Heart right ventricle (tissue), 16 donors: Measurements from ENCODE around the gene DCAF10. TPM values are rescaled to one million over a fixed set of nuclear protein-coding genes. Genes with fewer than 3 reads are reported as not detected.
A peak's percentile ranks its signal among the peaks of the same experiment; 100 is the strongest.
"Not testable (repeated sequence)": the region's sequence is repeated elsewhere in the genome, so short reads cannot be mapped to it uniquely, and the experiment has no call there.

ENCODE experiments used
- ATAC-seq, 8 donors: fragments of 200-7000 bp; cut with Tn5 transposase; one replicate each; pipeline ENCODE4 v1.9.1; 2020; ENCODE audit warnings: mild to moderate bottlenecking in 8 of 8, moderate library complexity in 8 of 8, moderate number of reproducible peaks in 1 of 8
- DNase-seq, 2 donors: peaks; one replicate each; pipeline ENCODE4 v3.0.0-alpha.2; 2020
- H3K27ac ChIP-seq, 10 donors: fragments of 200-600 bp; sonication (generic) in 2 of 10; one replicate each; pipeline versions ENCODE4 v1.5.0 to v1.8.0; 2020 to 2022; ENCODE audit warnings: mild to moderate bottlenecking in 3 of 10
- H3K27me3 ChIP-seq, 7 donors: fragments of 200-600 bp; one replicate each; pipeline ENCODE4 v1.8.0; 2021 to 2022; ENCODE audit warnings: mild to moderate bottlenecking in 2 of 7
- H3K36me3 ChIP-seq, 9 donors: fragments of 200-600 bp; sonication (generic) in 1 of 9; one replicate each; pipeline versions ENCODE4 v1.5.0 to v1.8.0; 2020 to 2022; ENCODE audit warnings: mild to moderate bottlenecking in 2 of 9
- H3K4me1 ChIP-seq, 9 donors: fragments of 200-600 bp; sonication (generic) in 1 of 9; one replicate each; pipeline versions ENCODE4 v1.5.0 to v1.8.0; 2020 to 2022; ENCODE audit warnings: mild to moderate bottlenecking in 4 of 9
- H3K4me3 ChIP-seq, 10 donors: fragments of 200-600 bp; sonication (generic) in 2 of 10; one replicate each; pipeline versions ENCODE4 v1.5.0 to v1.8.0; 2020 to 2022; ENCODE audit warnings: mild to moderate bottlenecking in 7 of 10, moderate library complexity in 2 of 10
- H3K9me3 ChIP-seq, 11 donors: fragments of 200-600 bp in 10 of 11; sonication (generic) in 2 of 11; one replicate each; pipeline versions ENCODE4 v1.5.0 to v1.8.0; 2013 to 2022; ENCODE audit warnings: mild to moderate bottlenecking in 2 of 11, control low read depth in 1 of 11, moderate library complexity in 1 of 11
- WGBS, 2 donors: extraction: QIAGEN DNeasy Blood & Tissue Kit; methylation state at CpG; one replicate each; pipeline ENCODE4 v1.1.7; 2013; ENCODE audit warnings: inconsistent platforms in 1 of 2; 5-methylcytosine and 5-hydroxymethylcytosine counted together
- intact Hi-C, 10 donors: fragments of 100-400 bp; cut with DNase I; formaldehyde crosslinking; loops; one replicate each; pipeline versions ENCODE4 v1.11.1 to v1.14.2; 2022
- long read RNA-seq, 3 donors: library from polyadenylated mRNA; unstranded; transcript quantifications; one replicate each; pipeline ENCODE4 v2.0.0, GENCODE V29; 2020 to 2021
- polyA plus RNA-seq, 2 donors: library from polyadenylated mRNA; stranded (reverse); fragments of 200-250 nt; gene quantifications; one replicate each; pipeline ENCODE4 v1.2.3, GENCODE V29; 2013
- total RNA-seq, 10 donors: library from RNA; stranded (reverse); fragmentation: NEBNext Ultra II Directional in 3 of 10; extraction: Animal tissue kit (Norgen Biotek cat#: 25700) in 3 of 10; gene quantifications; one replicate each; pipeline versions ENCODE4 v1.2.1 to v1.2.4, GENCODE V29; 2021 to 2023
- TF ChIP-seq, protein P1 (sequence below), 9 donors: fragments of 200-600 bp; sonication (generic) in 2 of 9; IDR thresholded peaks; one replicate each; pipeline versions ENCODE4 v1.5.0 to v1.8.0; 2021 to 2022; ENCODE audit warnings: antibody characterized with exemption in 9 of 9, mild to moderate bottlenecking in 5 of 9, moderate library complexity in 1 of 9
- donor health status: Arrhythmogenic right ventricular cardiomyopathy.
- donor health status: ischemic (EF 13 %, LVEDD 7.1; RV severe dilation, severe dysfunction).
- donor health status: healthy with polysubstance abuse.
- donor health status: DM: no; HTN: yes; CAD: no.
- donor health status: DM: no; HTN: no; CAD: no.
- donor health status: ischemic (EF 25% LVEDD 6.9; RV normal size, moderate dysfunction).
- donor health status: ischemic (EF 25% LVEDD 5.7; RV mildly dilated, moderate dysfunction).
- donor health status: healthy.
- donor health status: DM: yes; HTN: yes; CAD: no.
- donor health status: Ischemic cardiomyopathy.
- donor health status: ischemic (EF 35%, LVEDD 5.7; RV mildly dilated, moderate dysfunction).
- donor health status: nonischemic (EF 11% LVEDD 7.7; RV severe dilation, severe dysfunction).
- donor health status: DM: yes; HTN: yes; CAD: no.
- donor health status: PGD.
- donor health status: ischemic (EF 29% LVEDD 5.4; RV normal size, mild dysfunction).
- donor health status: nonischemic (EF 23%, LVEDD 6.1; RV moderate dilation, normal function).

DCAF10 gene, protein sequence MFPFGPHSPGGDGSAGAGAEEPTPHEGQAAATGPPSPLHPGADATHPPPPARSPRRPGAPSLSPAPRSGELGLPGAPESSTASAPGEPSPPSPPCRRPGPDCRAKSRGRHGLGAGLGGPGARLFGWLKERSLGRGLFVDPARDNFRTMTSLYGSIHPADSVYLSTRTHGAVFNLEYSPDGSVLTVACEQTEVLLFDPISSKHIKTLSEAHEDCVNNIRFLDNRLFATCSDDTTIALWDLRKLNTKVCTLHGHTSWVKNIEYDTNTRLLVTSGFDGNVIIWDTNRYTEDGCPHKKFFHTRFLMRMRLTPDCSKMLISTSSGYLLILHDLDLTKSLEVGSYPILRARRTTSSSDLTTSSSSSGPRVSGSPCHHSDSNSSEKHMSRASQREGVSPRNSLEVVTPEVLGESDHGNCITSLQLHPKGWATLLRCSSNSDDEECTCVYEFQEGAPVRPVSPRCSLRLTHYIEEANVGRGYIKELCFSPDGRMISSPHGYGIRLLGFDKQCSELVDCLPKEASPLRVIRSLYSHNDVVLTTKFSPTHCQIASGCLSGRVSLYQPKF
- total RNA-seq: 10 to 100 TPM; 16.1 to 23.4 (median 19.6) TPM
- polyA plus RNA-seq: 1 to 10 TPM; 5.6 to 9.1 TPM
- long read RNA-seq, donor 1, transcript DCAF10-202 (7 exons, 3,862 nt): major isoform, 20 of 57 reads
- long read RNA-seq, donor 1, partial matches to known transcripts: 0 of 57 reads
- long read RNA-seq, donor 1, other reads (novel, unspliced or antisense): 37 of 57 reads
- long read RNA-seq, donor 2, transcript DCAF10-202 (7 exons, 3,862 nt): major isoform, 24 of 68 reads
- long read RNA-seq, donor 2, partial matches to known transcripts: 2 of 68 reads
- long read RNA-seq, donor 2, other reads (novel, unspliced or antisense): 42 of 68 reads
- long read RNA-seq, donor 3, transcript DCAF10-202 (7 exons, 3,862 nt): major isoform, 11 of 34 reads
- long read RNA-seq, donor 3, partial matches to known transcripts: 1 of 34 reads
- long read RNA-seq, donor 3, other reads (novel, unspliced or antisense): 22 of 34 reads

DNA sequence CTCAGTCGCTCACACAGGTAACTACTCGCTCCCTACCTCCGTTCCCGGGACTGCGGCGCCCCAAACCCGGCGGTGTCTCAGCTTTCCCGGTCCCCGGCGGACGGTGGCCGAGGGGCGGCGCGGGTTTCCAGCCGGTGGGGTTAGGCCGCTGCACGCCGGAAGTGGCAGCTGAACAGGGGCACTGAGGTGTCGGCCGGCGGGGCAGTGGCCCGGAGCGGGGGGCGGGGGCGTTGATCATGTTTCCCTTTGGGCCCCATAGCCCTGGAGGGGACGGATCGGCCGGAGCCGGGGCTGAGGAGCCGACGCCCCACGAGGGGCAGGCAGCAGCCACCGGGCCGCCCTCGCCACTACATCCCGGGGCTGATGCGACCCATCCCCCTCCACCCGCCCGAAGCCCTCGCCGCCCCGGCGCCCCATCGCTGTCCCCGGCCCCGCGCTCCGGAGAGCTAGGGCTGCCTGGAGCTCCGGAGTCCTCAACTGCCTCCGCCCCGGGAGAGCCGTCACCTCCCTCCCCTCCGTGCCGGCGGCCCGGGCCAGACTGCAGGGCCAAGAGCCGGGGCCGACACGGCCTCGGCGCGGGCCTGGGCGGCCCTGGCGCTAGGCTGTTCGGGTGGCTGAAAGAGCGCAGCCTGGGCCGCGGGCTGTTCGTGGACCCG is at the start of gene DCAF10:
DCAF10 (plus strand) TSS at position 167 of the 656 bp plus-strand sequence; CDS start at position 237, 70 bp downstream.
- H3K4me1 ChIP-seq: peaks cover 8 to 39% (median 35%) of the 10 kb centered on the region in 9 donors
- TF ChIP-seq, protein P1, sequence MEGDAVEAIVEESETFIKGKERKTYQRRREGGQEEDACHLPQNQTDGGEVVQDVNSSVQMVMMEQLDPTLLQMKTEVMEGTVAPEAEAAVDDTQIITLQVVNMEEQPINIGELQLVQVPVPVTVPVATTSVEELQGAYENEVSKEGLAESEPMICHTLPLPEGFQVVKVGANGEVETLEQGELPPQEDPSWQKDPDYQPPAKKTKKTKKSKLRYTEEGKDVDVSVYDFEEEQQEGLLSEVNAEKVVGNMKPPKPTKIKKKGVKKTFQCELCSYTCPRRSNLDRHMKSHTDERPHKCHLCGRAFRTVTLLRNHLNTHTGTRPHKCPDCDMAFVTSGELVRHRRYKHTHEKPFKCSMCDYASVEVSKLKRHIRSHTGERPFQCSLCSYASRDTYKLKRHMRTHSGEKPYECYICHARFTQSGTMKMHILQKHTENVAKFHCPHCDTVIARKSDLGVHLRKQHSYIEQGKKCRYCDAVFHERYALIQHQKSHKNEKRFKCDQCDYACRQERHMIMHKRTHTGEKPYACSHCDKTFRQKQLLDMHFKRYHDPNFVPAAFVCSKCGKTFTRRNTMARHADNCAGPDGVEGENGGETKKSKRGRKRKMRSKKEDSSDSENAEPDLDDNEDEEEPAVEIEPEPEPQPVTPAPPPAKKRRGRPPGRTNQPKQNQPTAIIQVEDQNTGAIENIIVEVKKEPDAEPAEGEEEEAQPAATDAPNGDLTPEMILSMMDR (IDR thresholded peaks at IDR 0.05): no peak

DNA sequence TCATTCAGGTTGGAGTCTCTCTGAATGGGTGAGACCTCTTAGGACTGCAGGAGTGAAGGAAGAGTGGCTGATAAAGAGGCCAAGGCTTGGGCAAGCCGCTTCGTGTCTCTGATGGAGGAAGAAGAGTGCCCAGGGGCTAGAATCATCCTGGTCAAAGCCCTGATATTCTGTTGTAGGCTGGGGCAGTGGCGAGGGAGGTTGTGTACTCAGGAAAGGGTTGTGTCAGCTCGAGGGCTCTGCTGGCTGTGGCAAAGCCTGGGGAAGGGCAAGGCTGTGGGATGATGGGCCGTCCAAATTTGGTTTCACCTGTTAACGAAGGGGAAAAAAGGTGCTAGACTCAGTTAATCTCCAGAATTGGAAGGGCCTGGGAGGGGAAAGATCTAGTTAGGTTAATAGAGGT is 49.4 kb upstream of the DCAF10 start:
- H3K27me3 ChIP-seq: no peaks in the 10 kb centered on the region
- DNase-seq (no peak), ATAC-seq (no peak)
- H3K9me3 ChIP-seq: no peaks in the 10 kb centered on the region
- 69 to 73% methylated on average over 6 of the region's 6 CpGs for WGBS, 2 donors
- intact Hi-C loops: loop anchor here in 5 of 10 donors (5.0 to 10.0 kb wide), 5 partner anchors 51 to 644 kb away; partner anchors contain the start of genes DCAF10 (in 3 of the 5), ALDH1B1 (in 1 of the 5) and SLC25A51 (in 1 of the 5)
- H3K4me3 ChIP-seq: no peak overlapping the region
- no peaks in the 10 kb centered on the region for H3K36me3 ChIP-seq
- peaks cover 0 to 14% (median 9%) of the 10 kb centered on the region in 9 donors for H3K4me1 ChIP-seq
- no peak overlapping the region for H3K27ac ChIP-seq
- TF ChIP-seq, protein P1 (IDR thresholded peaks at IDR 0.05): no peak

More for the DNA sequence above, at the start of gene DCAF10:
- WGBS, 2 donors: 0 to 1% methylated on average over 64 to 72 of the region's 72 CpGs
- Histone ChIP-seq H3K36me3 (no peaks in the 10 kb centered on the region), H3K9me3 (no peaks in the 10 kb centered on the region), H3K27me3 (no peaks in the 10 kb centered on the region), H3K27ac (peak within 1 kb of the TSS; percentile 18 to 94 (median 88)), H3K4me3 (peak within 1 kb of the TSS; percentile 78 to 99 (median 96))
- ATAC-seq (peak; percentile 95 to 97 (median 97)), DNase-seq (peak; percentile 87 to 88)
- intact Hi-C loops: loop anchor here in 4 of 10 donors (1.0 to 10.0 kb wide), 4 partner anchors 15 to 48 kb away; partner anchors contain the start of genes EXOSC3 (in 3 of the 4) and TRMT10B (in 3 of the 4)

DNA sequence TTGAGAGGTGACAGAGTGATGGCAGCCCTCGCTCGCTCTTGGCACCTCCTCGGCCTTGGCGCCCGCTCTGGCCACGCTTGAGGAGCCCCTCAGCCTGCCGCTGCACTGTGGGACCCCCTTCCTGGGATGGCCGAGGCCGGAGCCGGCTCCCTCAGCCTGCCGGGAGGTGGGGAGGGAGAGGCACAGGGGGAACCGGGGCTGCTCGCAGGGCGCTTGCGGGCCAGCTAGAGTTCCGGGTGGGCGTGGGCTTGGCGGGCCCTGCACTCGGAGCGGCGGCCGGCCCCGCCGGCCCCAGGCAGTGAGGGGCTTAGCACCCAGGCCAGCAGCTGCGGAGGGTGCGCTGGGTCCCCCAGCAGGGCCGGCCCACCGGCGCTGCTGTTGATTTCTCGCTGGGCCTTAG is 48.9 kb upstream of the DCAF10 start:
- H3K27ac ChIP-seq, H3K9me3 ChIP-seq, ATAC-seq, H3K4me3 ChIP-seq, H3K36me3 ChIP-seq, DNase-seq, H3K27me3 ChIP-seq: not testable (repeated sequence)
- 89 to 93% methylated on average over 18 to 29 of the region's 30 CpGs for WGBS, 2 donors
- intact Hi-C loops: loop anchor here in 5 of 10 donors (5.0 to 10.0 kb wide), 5 partner anchors 51 to 643 kb away; partner anchors contain the start of genes DCAF10 (in 3 of the 5), ALDH1B1 (in 1 of the 5) and SLC25A51 (in 1 of the 5)
- H3K4me1 ChIP-seq: peaks cover 0 to 14% (median 9%) of the 10 kb centered on the region in 9 donors

DNA sequence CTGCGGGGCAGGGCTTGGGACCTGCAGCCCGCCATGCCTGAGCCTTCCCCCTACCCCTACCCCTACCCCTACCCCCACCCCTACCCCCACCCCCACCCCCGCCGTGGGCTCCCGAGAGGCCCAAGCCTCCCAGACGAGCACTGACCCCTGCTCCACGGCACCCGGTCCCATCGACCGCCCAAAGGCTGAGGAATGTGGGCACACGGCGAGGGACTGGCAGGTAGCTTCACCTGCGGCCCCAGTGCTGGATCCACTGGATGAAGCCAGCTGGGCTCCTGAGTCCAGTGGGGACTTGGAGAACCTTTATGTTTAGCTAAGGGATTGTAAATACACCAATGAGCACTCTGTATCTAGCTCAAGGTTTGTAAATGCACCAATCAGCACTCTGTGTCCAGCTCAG is 48.5 kb upstream of the DCAF10 start:
- not testable (repeated sequence) for H3K27ac ChIP-seq, H3K9me3 ChIP-seq, DNase-seq, H3K36me3 ChIP-seq, H3K4me3 ChIP-seq, H3K27me3 ChIP-seq, ATAC-seq
- H3K4me1 ChIP-seq: peaks cover 0 to 14% (median 9%) of the 10 kb centered on the region in 9 donors
- WGBS, 2 donors: 91 to 96% methylated on average over 8 to 13 of the region's 13 CpGs
- intact Hi-C loops: loop anchor here in 5 of 10 donors (5.0 to 10.0 kb wide), 5 partner anchors 50 to 643 kb away; partner anchors contain the start of genes DCAF10 (in 3 of the 5), ALDH1B1 (in 1 of the 5) and SLC25A51 (in 1 of the 5)
